H1 (cell line): ENCODE data around the gene PIGZ. TPM values are rescaled to one million over a fixed set of nuclear protein-coding genes. Genes with fewer than 3 reads are reported as not detected.

Source experiments
- CBX5 ChIP-seq: fragments of 300-800, 300-1000 bp; sonication (generic); IDR thresholded peaks from 2 replicates; pipeline ENCODE4 v1.7.1; 2016; ENCODE audit warnings: antibody characterized with exemption, low read length, low read depth
- CTCF ChIP-seq, 3 experiments: IDR thresholded peaks; 1 replicate in 2 of 3; 2 replicates in 1 of 3; pipeline versions ENCODE4 v1.5.1 to v1.6.1; 2011; ENCODE audit warnings: low read length in 3 of 3, mild to moderate bottlenecking in 3 of 3, inconsistent platforms in 2 of 3, low read depth in 1 of 3, moderate library complexity in 1 of 3; ENCODE audit not compliant: insufficient read depth in 1 of 3; ENCODE audit errors: control extremely low read depth in 1 of 3
- E2F6 ChIP-seq: IDR thresholded peaks from 2 replicates; pipeline ENCODE4 v1.6.1; 2012; ENCODE audit warnings: inconsistent platforms
- GABPA ChIP-seq: IDR thresholded peaks from 2 replicates; pipeline ENCODE4 v1.6.1; 2011; ENCODE audit warnings: mild to moderate bottlenecking, low read length, moderate library complexity, borderline replicate concordance; ENCODE audit not compliant: insufficient read depth
- POU5F1 ChIP-seq: IDR thresholded peaks from 2 replicates; pipeline ENCODE4 v1.6.1; 2011; ENCODE audit warnings: low read depth, mild to moderate bottlenecking, low read length, moderate library complexity
- SAP30 ChIP-seq: fragments of 300-600 bp; sonication (generic); IDR thresholded peaks from 2 replicates; pipeline ENCODE4 v1.7.1; 2012; ENCODE audit warnings: low read length, moderate library complexity, mild to moderate bottlenecking, inconsistent platforms; ENCODE audit not compliant: insufficient read depth, insufficient replicate concordance
- SUZ12 ChIP-seq: fragments of 200-600 bp; sonication (generic); IDR thresholded peaks from 2 replicates; pipeline ENCODE4 v1.6.1; 2012; ENCODE audit warnings: mild to moderate bottlenecking, inconsistent platforms, low read length, moderate library complexity, mixed read lengths
- TCF12 ChIP-seq: IDR thresholded peaks from 2 replicates; pipeline ENCODE4 v1.6.1; 2011; ENCODE audit warnings: low read depth, mild to moderate bottlenecking, low read length
- YY1 ChIP-seq: IDR thresholded peaks from 2 replicates; pipeline ENCODE4 v1.6.1; 2011; ENCODE audit warnings: low read depth, mild to moderate bottlenecking, low read length
- polyA plus RNA-seq, 7 experiments: library from polyadenylated mRNA; depleted of rRNA in 3 of 7; stranded (reverse) in 5 of 7; unstranded in 2 of 7; fragments of >200 nt in 5 of 7; fragments of 200-250 nt in 2 of 7; gene quantifications; 1 replicate in 5 of 7; 2 replicates in 1 of 7; 4 replicates in 1 of 7; pipeline versions ENCODE4 v1.2.1 to v1.2.3, GENCODE V29; 2011 to 2013; ENCODE audit warnings: missing spikeins in 2 of 7, mixed read lengths in 2 of 7
- total RNA-seq: library from RNA; stranded (reverse); fragmentation: NEBNext Ultra II Directional; extraction: Animal tissue kit (Norgen Biotek cat#: 25700); gene quantifications from 2 replicates; pipeline ENCODE4 v1.2.1, GENCODE V29; 2021

Gene PIGZ
- total and polyA plus RNA-seq, 2 of the 8 experiments (the other 6 are each of a cell fraction or from before 2014, with no cell fraction given) = 0.32 TPM; not detected in 1

GRCh38 chr3:196949285-196949619 lies 19.4 kb downstream of the PIGZ start (continued):
- TF ChIP-seq CTCF (IDR thresholded peaks at IDR 0.05; ENCODE audit: control extremely low read depth in 1 of 3, insufficient read depth in 1 of 3, low read depth in 1 of 3, low read length in 3 of 3) = no peak
- no peak for TF ChIP-seq SUZ12
- no peak for TF ChIP-seq E2F6
- no peak for TF ChIP-seq TCF12
- no peak for TF ChIP-seq POU5F1
- TF ChIP-seq YY1 = no peak
- no peak for TF ChIP-seq SAP30
- no peak for TF ChIP-seq GABPA
- no peak for TF ChIP-seq CBX5
